ENCODE results near the gene SHC2. TPM values are rescaled to one million over a fixed set of nuclear protein-coding genes. Genes with fewer than 3 reads are reported as not detected.

Gene SHC2
- total and polyA plus RNA-seq, 2 of the 13 experiments (the other 11 are each of a cell fraction or from before 2014, with no cell fraction given): 9.0 to 18.3 TPM

GRCh38 chr19:375395-376110 lies 85.3 kb downstream of the SHC2 start:
- TF ChIP-seq PLRG1 (conservative IDR thresholded peaks at IDR 0.05): no peak
- no peak for TF ChIP-seq HNRNPL (IDR thresholded peaks at IDR 0.05; ENCODE audit: low read depth, low read length)
- TF ChIP-seq NFIC (IDR thresholded peaks at IDR 0.05; ENCODE audit: low read length): no peak
- no peak for TF ChIP-seq THAP11 (CRISPR knock-in tag; IDR thresholded peaks at IDR 0.05)
- no peak for TF ChIP-seq PHB2 (IDR thresholded peaks at IDR 0.05; ENCODE audit: partially characterized antibody)
- TF ChIP-seq ZNF891 (CRISPR knock-in tag; IDR thresholded peaks at IDR 0.05): no peak
- no peak for TF ChIP-seq PAWR (CRISPR knock-in tag; IDR thresholded peaks at IDR 0.05; ENCODE audit: borderline replicate concordance)
- no peak for TF ChIP-seq ARNT (IDR thresholded peaks at IDR 0.05)
- TF ChIP-seq ZFP82 (CRISPR knock-in tag; IDR thresholded peaks at IDR 0.05; ENCODE audit: borderline replicate concordance): no peak
- no peak for TF ChIP-seq GTF2F1 (IDR thresholded peaks at IDR 0.05; ENCODE audit: low read length)
- no peak for TF ChIP-seq ZFP36 (IDR thresholded peaks at IDR 0.05; ENCODE audit: borderline replicate concordance, low read depth, low read length, partially characterized antibody)
- TF ChIP-seq ZSCAN12 (CRISPR knock-in tag; IDR thresholded peaks at IDR 0.05): no peak
- no peak for TF ChIP-seq ZNF484 (CRISPR knock-in tag; IDR thresholded peaks at IDR 0.05; ENCODE audit: borderline replicate concordance, low read depth)
- TF ChIP-seq SALL1 (CRISPR knock-in tag; IDR thresholded peaks at IDR 0.05): no peak
- no peaks in the 10 kb centered on the region for H3K4me1 ChIP-seq (ENCODE audit: insufficient read depth, low read length)
- in situ Hi-C loops (cut with HindIII; ENCODE audit: extremely low pct_ligation_motif_present, low pct_unique_long_range_greater_than_20kb) (no loop called here), intact Hi-C loops (cut with micrococcal nuclease; ENCODE audit: unreplicated experiment) (no loop called here)
- H2AFZ ChIP-seq (ENCODE audit: low read length): no peak overlapping the region
- H4K20me1 ChIP-seq (ENCODE audit: insufficient read depth, low read length): no peaks in the 10 kb centered on the region
- 0 out of 3 replicates have a peak, but pooled peaks have one; percentile 24 for ATAC-seq
- BruUV-seq (replicated peaks): no TSS peak
- no peak overlapping the region for H3K9ac ChIP-seq (ENCODE audit: insufficient read depth, low read depth, low read length)
- no peaks in the 10 kb centered on the region for H3K79me2 ChIP-seq (ENCODE audit: insufficient read depth, low read length)
- no peak overlapping the region for H3K4me2 ChIP-seq (ENCODE audit: low read depth, low read length)
- H3K36me3 ChIP-seq (replicated peaks in 1 of 2; ENCODE audit: control insufficient read depth in 1 of 2, insufficient read depth in 2 of 2, low read length in 2 of 2): no peaks in the 10 kb centered on the region
- peaks cover 20 to 81% of the 10 kb centered on the region in 2 experiments for H3K27me3 ChIP-seq (ENCODE audit: control insufficient read depth in 1 of 2, insufficient read depth in 2 of 2, low read length in 2 of 2)
- WGBS (ENCODE audit: low lambda C conversion rate): 46% methylated on average over 39 of the region's 43 CpGs
- ChIA-PET POLR2A (no interaction called here), CTCF (ENCODE audit: low intra/inter-chr PET ratio, low total read pairs) (no interaction called here)
- FAIRE-seq: no peak
- H3K4me3 ChIP-seq (replicated peaks in 1 of 3; ENCODE audit: insufficient read depth in 1 of 3, low read depth in 2 of 3, low read length in 3 of 3): no peak overlapping the region
- no peak for DNase-seq (ENCODE audit: low spot score)
- H3K9me3 ChIP-seq (ENCODE audit: low read length): no peaks in the 10 kb centered on the region
- H3K27ac ChIP-seq (ENCODE audit: extremely low read length, insufficient read depth, low read length): no peak overlapping the region
